GM19023 (cell line): ENCODE data around the gene NKX2-3.

Source experiments
- ATAC-seq: cut with Tn5 transposase; IDR thresholded peaks from one replicate; pipeline ENCODE4 v1.9.1; 2021; ENCODE audit warnings: mild to moderate bottlenecking, moderate library complexity; ENCODE audit not compliant: unreplicated experiment

NKX2-3 gene

DNA sequence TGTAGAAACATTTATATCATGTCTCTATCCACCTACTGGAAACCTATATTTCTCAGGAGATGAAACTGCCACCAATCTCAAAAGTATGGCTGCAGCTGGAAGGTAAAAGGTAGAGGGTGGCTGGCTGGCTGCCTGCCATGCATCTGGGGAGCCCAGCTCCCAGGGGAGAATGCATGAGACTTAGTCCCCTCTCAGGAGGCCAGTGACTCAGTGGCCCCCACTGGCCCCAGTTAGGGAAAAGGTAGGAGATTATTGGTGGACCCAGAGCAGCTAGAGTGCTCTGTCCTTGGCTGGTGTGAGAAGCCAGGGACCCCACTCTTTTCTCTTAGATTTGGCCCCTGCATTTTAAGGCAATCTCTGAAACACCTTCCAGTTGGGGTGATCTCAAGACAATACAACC, 6.8 kb upstream of the NKX2-3 start:
- no peak for ATAC-seq

DNA sequence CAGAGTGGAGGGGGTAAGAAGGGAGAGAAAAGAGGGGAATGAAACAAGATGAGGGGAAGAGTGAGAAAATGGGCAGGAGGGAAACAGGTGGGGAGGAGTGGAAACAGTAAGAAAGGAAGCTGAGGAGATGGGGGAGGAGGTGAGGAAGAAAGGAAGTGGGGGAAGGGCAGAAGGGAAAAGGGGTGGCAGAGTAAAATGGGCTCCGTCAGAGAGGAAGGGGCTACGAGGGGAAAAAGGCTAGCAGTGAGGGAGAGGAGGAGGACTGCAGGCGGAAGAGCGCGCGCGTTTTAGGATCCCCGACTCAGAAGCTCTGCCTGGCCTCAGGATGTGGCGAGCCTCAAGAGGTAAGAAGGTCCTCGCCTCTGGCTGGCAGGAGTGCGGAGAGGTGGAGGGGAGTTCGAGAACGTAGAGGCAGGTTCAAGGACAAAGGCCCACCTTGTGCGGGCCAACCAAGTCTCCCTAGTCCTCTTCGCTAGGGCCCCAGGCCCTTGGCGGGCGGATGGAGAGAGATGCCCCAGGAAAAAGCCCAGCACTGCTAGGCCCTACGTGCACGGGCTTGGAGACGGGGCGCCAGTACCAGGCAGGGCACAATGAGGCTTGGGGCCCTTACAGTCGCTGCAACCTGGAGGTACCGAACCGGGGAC, 5.8 kb upstream of the NKX2-3 start:
- ATAC-seq: no peak

DNA sequence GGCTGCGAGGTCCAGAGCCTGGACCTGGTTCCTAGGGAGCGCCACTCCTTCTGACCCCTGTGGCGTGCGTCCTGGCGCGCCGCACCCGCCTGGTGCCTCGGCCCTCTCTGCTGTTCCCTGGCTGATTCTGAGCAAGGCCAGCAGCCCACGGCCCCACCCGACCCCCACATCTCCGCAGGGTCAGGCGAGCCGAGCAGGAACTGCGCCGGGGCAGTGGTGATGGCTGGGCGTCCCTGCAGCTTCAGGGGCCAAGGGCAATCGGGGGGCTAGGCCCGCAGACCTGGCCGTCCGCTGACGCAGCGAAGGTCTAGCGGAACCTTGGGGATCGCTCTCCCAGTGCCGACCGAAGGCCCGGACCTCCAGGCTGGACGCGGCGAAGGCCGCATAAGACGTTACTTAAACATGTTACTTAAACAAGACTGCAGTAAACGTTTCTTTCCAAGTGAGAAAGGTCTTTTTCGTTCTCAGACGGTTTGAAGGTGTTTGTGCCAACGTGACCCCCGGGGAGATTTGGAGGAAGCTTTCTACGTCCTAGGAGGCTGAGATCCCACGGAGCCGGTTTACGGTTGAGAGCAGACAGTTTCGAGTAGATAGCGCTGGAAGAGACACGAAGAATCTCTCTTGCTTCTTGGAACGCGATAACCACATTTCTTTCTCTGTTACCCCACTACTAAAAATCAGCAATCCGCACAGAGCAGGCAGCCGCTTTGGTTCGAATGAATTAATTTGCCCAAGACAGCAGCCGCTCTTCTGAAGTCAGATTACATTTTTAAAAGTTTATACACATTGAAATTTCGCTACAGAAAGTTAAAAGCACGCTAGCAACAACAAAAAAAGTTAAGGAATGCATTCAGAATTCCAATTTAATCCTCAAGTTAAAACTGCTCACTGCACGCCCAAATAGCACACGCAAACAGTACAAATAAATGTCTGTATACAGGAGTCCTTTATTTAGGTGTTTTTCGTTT, 4.9 kb upstream of the NKX2-3 start:
- ATAC-seq: no peak

DNA sequence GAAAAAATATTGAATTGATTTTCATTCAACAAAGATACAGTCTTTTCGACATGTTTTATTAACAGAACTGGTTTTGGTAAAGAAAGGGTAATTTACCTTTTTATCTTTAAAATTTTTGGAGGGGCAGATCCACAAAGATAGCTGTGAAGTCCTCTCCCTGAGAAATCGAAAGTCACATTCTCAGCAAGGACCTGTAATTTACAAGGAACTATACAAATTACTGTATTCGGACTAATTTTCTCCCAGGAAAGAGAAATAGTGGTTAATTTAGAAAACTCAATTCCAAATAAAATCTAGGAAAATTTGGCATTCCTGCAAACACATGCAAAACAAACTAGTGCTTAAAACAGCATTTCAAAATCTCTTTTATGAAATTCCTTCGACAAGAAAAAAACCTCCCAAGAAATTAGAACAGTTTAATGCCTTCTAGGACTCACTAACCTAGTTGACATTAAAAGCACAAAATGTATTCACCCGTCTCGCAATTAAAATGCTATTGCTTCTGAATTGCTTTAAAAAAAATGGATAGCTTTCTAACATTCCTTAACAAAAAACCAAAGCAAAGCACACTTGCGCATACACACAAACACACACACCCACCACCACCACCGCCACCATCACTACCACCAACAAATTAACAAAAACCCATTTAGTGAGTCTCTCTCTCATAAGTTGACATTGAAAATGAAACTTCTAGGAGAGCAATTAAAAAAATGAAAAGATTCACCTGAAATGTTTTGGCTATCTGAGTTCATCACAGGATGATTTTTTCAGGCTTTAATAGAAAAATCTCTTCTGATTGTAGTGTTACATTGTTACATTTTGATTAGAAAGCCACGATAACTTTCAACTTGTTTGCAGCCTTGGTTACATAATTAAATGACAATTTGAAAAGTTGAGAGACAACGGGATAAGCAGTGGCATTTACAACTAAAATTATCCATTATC, 4.0 kb upstream of the NKX2-3 start:
- ATAC-seq: no peak

DNA sequence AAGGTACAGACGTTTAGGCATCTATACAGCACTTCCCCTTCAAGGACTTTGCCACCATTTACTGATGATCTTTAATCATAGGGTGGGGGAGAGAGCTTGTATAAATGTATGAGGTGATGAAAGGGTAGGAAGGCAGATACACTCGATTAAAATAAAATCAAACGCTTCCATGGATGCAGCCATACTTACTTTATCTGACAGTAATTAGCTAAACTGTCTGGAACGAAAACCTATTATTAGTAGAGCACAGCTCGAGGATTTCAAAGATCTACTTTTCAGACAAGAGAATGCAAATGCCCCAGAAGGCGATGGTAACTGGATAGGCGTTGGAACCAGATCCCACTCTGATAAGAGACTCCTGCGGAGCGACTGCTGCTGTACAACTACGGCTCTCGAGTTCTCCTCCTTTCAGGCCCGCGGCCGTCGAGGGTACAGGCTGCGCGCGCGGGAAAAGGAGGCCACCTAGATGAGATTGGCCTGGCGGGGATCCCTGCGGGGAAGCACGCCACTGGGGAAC, 3.1 kb upstream of the NKX2-3 start:
- ATAC-seq: no peak

DNA sequence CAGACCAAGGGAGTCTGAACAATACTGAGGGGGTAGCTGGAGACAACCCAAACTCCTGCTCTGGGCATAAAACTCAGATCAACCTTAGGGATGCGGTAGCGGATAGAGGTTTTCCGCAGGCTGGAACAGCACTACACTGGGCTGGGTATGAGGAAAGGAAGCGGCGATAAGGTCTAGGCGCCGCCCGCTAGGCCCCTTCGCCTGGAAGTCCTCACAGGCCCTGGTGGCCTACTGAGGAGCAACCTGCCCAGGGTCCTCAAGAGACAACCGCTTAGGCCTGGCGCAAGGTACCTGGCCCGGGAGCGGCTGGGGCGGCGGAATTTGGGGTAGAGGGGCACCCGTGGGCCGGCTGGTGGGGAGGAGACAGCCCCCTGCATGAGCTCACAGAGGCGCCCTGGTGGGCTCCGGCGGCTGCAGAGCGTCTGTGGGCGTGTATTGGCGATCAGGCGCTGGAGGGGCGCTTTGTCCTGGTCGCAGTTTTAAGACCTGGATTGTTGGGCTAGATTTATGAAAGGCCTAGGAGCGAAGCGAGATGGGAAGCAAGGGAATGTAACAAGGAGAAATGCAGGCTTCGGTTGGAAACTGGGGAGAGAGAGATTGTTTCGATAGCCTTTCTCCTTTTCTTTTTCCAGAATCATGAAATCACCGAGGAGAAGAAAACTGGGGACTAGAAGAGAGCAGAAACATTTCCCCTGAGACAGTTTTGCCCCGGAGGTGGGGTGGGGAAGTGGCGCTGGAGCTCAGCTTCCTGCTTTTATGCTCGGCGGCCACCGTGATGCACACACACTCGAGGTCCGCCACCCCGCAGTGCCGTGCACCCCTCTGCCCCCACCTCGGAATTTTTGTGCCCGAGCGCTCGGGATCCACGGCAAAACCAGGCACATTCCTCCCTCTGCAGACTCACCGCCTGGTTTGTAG, 2.4 kb upstream of the NKX2-3 start:
- no peak for ATAC-seq

DNA sequence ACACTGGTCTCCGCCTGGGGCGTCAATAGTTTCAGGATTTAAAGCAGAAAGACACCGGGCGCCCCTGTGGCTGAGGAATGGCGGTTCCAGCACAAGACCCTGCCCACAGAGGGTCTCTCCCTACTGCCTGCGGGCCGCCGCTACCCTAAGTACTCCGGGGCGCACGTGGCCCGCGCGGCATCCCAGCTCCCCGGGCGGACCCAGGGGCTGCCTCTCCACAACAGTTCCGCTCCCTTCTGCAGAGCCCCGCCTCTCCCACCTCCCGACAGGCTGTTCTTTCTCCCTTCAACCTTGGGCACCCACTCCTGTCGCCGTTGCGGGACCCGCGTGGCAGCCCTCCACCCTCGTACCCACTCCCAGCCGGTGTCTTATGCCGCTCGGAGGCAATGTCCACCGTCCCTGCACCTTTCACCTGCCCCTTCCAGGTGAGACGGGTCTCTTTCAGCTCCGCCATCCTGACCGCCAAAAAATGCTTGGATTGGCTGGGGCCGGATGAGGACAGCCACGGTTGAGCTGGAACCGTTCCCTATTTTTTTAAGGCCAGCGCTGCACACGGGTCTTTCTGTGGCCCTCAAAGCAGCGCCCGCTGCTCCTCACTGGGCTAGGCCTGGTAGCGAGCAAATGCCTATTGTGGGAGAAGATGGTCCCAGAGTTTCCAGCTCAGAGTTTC, 1.6 kb upstream of the NKX2-3 start:
- no peak for ATAC-seq

DNA sequence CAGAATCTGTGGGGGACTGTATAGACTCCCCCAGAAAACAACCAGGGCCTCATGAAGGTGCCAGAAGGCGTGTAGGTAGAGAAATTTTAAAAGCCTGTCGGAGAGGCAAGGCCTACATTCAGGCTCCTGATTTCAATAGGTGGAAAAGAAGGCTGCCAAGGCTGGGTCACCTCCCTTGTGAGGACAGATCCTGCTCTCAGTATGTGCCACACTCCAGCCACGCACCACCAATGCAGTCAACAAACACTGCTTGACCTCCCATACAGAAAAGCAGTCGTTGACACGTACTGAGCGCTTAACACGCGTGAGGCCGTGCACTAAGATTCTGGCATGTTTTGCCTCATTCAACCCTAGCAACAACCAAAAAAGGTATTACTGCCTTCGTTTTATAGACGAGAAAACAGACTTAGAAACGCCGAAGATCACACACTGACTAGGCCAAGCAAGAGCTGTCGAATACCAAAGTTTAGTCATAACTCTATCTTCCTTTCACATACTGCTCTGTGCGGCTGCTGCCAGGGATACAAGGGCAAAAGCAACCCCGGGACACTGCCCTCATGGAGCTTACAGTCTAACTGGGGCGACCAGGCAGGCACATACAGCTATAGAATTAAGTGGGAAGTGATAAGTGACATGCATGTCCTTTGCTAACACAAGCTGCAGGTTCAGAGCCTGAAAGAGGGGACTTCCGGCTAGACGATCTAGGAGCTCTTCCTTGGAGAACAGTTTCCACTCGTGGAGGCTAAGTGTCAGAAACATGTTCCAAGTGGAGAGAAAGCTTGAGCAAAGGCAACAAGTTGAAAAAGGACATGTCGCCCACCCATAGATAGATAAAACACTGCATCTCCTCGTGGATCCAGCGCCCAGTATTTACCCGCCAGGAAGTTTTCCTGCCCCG, 797 bp upstream of the NKX2-3 start:
- ATAC-seq: no peak

DNA sequence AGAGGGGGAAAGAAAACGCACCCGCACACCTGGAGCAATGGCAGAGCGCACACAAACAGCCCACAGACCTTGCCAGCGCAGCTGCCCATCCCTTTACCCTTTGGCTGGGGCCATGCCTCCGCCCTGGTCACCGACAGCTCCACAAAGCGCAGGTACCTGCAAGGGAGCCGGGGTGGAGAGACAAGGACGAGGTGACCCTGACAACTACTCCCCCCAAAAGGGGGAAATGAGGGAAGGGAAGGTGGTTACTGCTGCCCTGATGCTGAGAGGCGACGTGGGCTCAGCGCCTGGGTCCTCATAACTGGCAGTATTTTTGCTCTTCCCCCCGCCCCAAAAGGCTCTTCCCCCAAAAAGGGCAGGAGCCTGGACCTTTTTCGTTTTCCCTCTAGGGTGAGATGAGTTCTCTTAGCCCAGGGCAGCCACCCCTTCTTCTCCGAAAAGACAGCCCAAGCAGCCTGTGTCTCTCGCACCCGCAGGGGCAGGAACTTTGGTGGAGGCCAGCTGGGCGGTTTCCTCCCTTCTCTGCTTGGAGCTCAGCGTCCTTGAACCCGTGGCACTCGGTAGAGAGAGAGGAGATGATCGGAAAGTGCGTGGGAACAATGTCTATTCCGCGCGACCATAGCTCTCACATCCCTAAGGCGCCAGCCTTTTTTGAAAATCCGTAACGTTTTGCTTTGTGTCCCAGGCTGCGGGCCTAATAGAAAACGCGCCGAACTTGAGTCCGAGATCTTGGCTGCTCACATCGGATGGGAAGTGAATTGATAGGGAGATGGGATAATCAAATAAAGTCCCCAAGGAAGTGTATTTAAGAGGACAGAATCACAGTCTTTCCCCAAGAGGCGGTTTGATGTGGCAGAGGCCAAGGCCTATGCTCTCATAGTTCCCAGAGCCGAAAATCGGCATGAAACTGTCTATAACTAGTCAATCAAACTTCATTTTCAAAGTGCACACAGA, 1.0 kb downstream of the NKX2-3 start:
- ATAC-seq: no peak

DNA sequence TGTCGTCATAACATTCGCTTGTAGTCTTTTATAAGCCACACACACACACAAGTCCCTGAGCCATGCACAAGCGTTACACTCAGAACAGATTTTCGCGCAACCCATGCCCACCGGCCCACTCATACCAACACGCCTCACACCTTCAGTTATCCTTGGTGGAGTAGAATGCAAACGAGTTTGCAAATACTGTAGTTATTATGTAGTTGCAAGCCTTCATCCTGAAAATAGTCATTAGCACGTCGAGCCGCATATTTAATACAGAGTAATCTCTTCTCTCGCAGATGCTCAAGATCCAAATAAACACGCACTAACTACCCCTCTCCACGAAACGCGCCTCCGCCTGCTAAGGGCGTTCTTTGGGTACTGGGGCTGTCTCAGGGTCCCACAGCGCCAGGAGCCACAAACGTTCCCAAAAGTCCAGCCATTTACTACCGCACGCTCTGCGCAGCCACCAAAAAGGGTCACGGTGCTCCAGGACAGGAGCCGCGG, 1.8 kb downstream of the NKX2-3 start:
- ATAC-seq: no peak

DNA sequence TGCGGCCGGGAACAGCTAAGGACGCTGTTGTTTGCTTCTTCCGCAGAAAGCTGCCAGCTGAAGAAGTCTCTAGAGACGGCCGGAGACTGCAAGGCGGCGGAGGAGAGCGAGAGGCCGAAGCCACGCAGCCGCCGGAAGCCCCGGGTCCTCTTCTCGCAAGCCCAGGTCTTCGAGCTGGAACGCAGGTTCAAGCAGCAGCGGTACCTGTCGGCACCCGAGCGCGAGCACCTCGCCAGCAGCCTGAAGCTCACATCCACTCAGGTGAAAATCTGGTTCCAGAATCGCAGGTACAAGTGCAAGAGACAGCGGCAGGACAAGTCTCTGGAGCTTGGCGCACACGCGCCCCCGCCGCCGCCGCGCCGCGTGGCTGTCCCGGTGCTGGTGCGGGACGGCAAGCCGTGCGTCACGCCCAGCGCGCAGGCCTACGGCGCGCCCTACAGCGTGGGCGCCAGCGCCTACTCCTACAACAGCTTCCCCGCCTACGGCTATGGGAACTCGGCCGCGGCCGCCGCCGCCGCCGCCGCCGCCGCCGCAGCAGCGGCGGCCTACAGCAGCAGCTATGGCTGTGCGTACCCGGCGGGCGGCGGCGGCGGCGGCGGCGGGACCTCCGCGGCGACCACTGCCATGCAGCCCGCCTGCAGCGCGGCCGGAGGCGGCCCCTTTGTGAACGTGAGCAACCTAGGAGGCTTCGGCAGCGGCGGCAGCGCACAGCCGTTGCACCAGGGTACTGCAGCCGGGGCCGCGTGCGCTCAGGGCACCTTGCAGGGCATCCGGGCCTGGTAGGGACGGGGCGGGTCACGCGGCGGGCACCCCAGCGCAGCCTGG, 2.4 kb downstream of the NKX2-3 start:
- no peak for ATAC-seq

DNA sequence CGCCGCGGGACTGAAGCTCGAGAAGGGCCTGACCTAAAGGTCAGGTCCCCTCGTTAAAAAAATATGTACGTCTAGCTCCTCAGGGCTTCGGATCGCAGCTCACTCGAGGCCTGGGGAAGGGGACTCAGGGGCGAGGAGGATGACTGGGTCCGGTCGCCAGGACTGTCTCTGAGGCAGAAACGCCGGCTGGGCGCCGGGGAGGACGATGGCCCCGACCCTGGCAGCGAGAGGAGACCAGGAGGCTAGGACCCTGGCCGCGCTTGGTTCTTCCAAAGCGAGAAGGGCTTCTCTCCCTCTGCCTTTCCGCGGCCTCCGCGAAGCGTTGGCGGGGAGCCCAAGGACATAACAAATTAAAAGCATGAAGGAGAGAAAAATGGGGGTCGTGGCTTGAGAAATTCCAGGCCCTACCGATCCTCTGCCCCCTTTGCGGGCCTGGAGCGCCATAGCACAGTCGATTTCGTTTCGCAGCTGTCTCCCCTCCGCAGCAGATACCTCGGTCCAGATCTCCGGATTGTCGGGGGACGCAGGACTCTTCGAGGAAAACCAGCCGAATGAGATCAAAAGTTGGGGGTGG, 3.1 kb downstream of the NKX2-3 start:
- no peak for ATAC-seq

DNA sequence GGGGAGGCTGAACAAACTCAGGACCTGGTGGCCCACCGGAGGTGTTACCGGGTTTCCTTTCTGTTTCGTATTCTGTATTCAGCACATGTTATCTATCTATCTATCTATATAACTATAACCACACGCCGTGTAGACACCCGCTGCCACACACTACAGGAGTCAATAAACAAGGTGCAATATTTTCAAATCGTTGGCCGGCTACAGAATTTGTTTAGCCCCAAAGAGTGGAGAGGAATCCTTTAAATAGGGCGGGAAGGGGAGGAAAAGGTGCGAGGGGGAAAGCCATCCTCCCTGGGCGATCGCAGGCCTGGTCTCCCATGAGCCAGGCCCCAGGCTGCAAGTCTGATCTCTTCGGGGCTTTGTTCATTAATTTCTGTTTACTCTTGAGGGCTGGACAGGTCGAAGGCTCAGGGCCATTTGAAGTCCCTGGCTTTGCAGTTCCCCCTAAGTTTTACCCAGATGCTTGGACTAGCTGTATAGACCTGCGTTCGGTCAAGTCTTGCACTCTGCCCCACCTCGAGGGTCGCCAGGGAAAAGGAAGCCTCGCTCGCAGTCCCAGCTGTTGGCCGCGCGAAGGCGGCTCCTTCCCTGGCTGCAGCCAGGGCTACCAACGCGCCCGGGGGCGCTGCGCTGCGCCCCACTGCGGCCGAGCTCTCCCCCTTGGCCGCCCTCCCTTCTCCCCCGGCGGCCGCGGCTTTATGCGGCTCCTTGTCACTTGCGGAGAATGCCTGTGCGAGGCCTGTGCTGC, 3.8 kb downstream of the NKX2-3 start:
- ATAC-seq: no peak

DNA sequence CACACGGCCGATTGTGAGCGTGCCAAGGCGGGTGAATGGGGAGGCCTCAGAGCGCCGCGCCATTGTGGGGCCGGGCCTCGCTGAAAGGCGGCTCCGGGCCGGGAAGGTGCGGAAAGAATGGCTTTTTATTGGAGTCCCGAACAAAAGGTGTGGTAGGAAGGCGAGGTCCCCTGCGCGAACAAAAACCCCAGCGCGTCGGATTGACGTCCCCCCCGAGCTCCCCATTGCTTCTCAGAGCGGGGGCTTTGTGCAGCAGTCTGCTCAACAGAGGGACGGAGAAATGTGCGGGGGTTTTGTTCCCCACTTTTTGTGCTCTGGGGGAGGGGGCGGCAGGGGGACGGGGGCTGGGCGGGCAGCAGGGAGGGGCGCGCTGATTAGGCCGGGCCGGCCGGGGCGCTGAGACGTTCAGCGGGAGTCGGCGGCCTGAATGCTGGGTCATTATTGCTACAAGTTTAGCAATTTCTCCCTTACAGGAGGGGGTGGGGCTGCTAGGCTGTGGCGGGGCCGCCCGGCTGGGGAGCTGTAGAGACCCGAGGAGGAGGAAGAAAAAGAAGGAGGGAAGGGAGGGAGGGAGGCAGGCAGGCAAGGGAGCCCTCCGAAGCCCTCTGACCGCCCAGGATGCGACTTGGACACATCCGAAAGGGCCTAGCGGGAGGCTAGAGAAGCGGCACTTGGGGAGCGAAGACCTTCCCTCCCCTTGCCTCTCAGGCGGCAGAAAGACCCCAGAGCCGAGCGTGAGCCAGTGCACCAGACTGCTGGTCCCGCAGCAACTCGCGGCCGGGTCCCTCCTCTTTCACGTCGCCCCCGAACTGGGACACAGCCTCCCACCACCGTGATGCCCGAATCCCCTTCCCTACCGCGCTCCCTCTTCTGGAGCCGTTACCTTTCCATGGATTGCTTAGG, 4.6 kb downstream of the NKX2-3 start:
- no peak for ATAC-seq
